Cardiac muscle cell (in vitro differentiated cells and primary cell): ENCODE measurements around the gene RHOT2. TPM values are rescaled to one million over a fixed set of nuclear protein-coding genes. Genes with fewer than 3 reads are reported as not detected.

ENCODE experiments used
- DNase-seq, 2 donors: peaks; one replicate each; pipeline versions ENCODE4 v3.0.0 to v3.0.0-alpha.2; 2010 to 2017; ENCODE audit warnings: low read depth in 1 of 2, low spot score in 1 of 2
- H3K27ac ChIP-seq: fragments of 200-600 bp; sonication (generic); 2 replicates; pipeline ENCODE4 v1.5.1; 2016
- H3K27me3 ChIP-seq: fragments of 200-600 bp; sonication (generic); 2 replicates; pipeline ENCODE4 v1.6.0; 2016; ENCODE audit warnings: control low read depth
- H3K36me3 ChIP-seq: fragments of 200-600 bp; sonication (generic); 2 replicates; pipeline ENCODE4 v1.5.1; 2016; ENCODE audit warnings: control low read depth
- H3K4me1 ChIP-seq: fragments of 200-600 bp; sonication (generic); 2 replicates; pipeline ENCODE4 v1.8.1; 2017; ENCODE audit warnings: low read depth, mild to moderate bottlenecking, mixed run types
- H3K4me3 ChIP-seq: fragments of 200-600 bp; sonication (generic); 2 replicates; pipeline ENCODE4 v1.5.1; 2016; ENCODE audit warnings: mild to moderate bottlenecking
- H3K9me3 ChIP-seq: fragments of 200-600 bp; sonication (generic); 2 replicates; pipeline ENCODE4 v1.5.1; 2017; ENCODE audit warnings: low read depth, mild to moderate bottlenecking, control low read depth
- polyA plus RNA-seq: library from polyadenylated mRNA; unstranded; fragments of >200 nt; fragmentation: Nextera tagmentation; extraction: Ambion mirVana; gene quantifications from 2 replicates; pipeline ENCODE4 v1.2.1, GENCODE V29; 2016
- total RNA-seq: library from RNA; depleted of rRNA; stranded (reverse); fragments of >200 nt; gene quantifications from 2 replicates; pipeline ENCODE4 v1.2.3, GENCODE V29; 2016
- TF ChIP-seq, protein P1 (sequence below): IDR thresholded peaks from 2 replicates; pipeline ENCODE4 v1.5.1; 2012; ENCODE audit warnings: low read depth, mild to moderate bottlenecking, low read length

Gene RHOT2
- total and polyA plus RNA-seq, 2 experiments from 2014 or later = 294 to 305 TPM

DNA sequence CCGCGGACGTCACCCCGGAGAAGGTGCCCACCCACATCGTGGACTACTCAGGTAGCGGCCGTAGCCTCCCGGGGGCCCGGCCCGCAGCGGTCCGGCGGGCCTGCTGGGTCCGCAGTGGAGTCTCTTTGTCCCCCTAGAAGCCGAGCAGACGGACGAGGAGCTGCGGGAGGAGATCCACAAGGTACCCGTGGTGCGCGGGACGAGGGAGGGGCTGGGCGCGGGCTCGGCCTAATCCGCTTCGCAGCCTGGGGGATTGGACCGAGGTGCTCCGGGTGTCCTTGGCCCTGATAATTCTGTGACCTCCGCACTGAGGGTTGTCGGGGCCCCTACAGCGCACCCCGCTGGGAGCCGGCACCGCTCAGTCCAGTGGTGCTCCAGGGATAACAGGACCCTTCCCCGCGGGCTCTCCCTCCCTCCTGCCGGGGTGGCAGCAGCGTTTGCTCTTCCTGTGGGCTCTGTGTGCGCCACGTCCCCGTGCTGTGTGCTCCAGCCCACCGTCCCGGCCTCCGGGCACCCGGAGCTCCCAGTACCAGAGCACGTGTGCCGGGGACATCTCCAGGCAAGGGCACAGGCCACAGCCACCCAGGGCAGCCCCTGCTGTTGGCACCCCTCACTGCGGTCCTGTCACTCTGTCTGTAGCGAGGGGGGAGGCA is 713 bp downstream of the RHOT2 start:
- Histone ChIP-seq H3K27me3 (no peaks in the 10 kb centered on the region), H3K4me3 (peak overlapping the region; percentile 85), H3K4me1 (no peaks in the 10 kb centered on the region), H3K36me3 (peaks cover 35% of the 10 kb centered on the region), H3K27ac (no peak overlapping the region), H3K9me3 (no peaks in the 10 kb centered on the region)
- TF ChIP-seq, protein P1, sequence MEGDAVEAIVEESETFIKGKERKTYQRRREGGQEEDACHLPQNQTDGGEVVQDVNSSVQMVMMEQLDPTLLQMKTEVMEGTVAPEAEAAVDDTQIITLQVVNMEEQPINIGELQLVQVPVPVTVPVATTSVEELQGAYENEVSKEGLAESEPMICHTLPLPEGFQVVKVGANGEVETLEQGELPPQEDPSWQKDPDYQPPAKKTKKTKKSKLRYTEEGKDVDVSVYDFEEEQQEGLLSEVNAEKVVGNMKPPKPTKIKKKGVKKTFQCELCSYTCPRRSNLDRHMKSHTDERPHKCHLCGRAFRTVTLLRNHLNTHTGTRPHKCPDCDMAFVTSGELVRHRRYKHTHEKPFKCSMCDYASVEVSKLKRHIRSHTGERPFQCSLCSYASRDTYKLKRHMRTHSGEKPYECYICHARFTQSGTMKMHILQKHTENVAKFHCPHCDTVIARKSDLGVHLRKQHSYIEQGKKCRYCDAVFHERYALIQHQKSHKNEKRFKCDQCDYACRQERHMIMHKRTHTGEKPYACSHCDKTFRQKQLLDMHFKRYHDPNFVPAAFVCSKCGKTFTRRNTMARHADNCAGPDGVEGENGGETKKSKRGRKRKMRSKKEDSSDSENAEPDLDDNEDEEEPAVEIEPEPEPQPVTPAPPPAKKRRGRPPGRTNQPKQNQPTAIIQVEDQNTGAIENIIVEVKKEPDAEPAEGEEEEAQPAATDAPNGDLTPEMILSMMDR = no peak
- DNase-seq = no peak

DNA sequence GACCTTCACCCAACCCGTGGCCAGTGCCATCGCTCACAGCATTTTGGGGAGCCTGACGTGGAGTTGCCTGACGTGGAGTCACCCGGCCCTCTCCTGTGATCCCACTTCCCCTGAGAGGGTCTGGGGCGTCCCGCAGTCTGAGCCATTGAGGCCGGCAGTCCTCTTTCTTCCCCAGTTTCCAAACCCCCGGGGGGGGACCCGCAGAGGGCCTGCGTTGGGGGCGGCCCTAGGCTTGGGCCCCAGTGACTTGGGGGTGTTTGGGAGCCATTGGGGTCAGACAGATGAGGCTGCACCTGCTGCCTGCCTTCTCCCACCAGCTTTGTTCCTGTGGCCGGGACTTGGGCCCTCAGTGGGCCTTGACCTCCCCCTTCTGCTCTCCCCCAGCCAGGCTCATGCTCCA is 1.7 kb downstream of the RHOT2 start:
- TF ChIP-seq, protein P1 = no peak
- DNase-seq = no peak
- peaks cover 35% of the 10 kb centered on the region for H3K36me3 ChIP-seq
- H3K4me1 ChIP-seq = peaks cover under 1% of the 10 kb centered on the region
- H3K27ac ChIP-seq = no peak overlapping the region
- H3K27me3 ChIP-seq = no peaks in the 10 kb centered on the region
- no peak overlapping the region for H3K4me3 ChIP-seq
- H3K9me3 ChIP-seq = no peaks in the 10 kb centered on the region

DNA sequence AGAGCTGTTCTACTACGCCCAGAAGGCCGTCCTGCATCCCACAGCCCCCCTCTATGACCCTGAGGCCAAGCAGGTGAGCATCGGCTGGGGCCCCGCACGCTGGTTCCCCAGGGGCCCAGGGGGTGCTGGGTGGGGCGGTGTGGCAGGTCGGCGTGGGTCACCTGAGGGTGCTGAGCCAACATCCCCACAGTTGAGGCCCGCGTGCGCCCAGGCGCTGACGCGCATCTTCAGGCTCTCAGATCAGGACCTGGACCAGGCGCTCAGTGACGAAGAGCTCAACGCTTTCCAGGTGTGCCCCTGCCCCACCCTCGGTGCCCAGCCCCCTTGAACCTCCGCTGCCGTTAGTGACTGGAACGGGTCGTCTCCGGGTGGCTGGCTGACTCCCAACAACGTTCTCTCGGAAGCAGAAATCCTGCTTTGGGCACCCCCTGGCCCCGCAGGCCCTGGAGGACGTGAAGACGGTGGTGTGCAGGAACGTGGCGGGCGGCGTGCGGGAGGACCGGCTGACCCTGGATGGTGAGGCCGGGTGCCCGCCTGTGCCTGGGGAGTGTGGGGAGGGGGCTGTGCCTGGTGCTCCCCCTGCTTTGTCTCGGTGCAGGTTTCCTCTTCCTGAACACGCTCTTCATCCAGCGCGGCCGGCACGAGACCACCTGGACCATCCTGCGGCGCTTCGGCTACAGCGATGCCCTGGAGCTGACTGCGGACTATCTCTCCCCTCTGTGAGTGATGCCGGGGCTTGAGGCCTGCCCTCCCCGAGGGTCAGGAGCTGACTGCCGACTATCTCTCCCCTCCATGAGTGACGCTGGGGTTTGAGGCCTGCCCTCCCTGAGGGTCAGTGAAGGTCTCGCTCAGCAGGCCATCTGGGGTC is 2.8 kb downstream of the RHOT2 start:
- Histone ChIP-seq H3K36me3 (peaks cover 35% of the 10 kb centered on the region), H3K9me3 (no peaks in the 10 kb centered on the region), H3K27ac (no peak overlapping the region), H3K4me1 (peaks cover 5% of the 10 kb centered on the region), H3K27me3 (no peaks in the 10 kb centered on the region), H3K4me3 (no peak overlapping the region)
- DNase-seq = no peak
- TF ChIP-seq, protein P1 = no peak

DNA sequence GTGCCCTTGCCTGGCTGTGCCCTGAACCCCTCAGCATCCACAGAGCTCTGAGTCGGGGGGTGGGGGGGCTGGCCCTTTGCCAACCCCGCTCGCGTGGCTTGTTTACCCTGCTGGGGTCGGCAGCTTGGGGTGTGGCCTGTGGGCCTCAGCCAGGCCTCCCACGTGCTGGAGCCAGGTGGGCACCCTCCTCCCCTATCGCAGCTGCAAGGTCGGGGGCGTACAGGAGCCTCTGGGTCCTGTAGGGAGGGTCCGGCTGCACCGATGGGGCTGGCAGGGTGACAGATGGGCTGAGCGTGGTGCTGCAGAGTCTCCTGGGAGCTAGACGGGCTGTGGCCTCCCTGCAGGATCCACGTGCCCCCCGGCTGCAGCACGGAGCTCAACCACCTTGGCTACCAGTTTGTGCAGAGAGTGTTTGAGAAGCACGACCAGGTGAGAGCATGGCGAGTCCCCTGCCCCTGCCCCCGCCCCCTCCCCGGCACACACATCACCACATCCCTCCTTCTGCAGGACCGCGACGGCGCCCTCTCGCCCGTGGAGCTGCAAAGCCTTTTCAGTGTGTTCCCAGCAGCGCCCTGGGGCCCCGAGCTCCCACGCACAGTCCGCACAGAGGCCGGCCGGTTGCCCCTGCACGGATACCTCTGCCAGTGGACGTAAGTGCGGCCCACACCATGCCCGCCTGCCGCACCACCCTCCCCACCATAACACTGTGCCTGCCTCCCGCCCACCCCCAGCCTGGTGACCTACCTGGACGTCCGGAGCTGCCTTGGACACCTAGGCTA is 3.6 kb downstream of the RHOT2 start:
- Histone ChIP-seq H3K4me3 (no peak overlapping the region), H3K9me3 (no peaks in the 10 kb centered on the region), H3K27me3 (no peaks in the 10 kb centered on the region), H3K4me1 (peaks cover 5% of the 10 kb centered on the region), H3K36me3 (peaks cover 35% of the 10 kb centered on the region), H3K27ac (no peak overlapping the region)
- TF ChIP-seq, protein P1 = no peak
- no peak for DNase-seq

DNA sequence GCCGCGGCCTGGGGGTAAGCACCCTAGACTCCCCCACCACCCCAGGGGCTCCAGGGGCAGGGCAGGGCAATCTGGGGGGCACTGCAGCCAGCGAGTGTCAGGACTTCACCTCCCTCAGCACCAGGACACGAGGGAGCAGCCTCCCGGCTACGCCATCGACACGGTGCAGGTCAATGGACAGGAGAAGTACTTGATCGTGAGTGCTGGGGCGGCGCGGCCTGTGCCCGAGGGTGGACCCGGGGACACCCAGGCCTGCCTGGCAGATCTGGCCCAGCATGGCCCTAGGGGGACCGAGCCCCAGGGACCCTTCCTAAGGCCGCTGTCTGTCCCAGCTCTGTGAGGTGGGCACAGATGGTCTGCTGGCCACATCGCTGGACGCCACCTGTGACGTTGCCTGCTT is 4.4 kb downstream of the RHOT2 start:
- Histone ChIP-seq H3K27me3 (no peaks in the 10 kb centered on the region), H3K4me3 (no peak overlapping the region), H3K27ac (no peak overlapping the region), H3K9me3 (no peaks in the 10 kb centered on the region), H3K36me3 (peaks cover 35% of the 10 kb centered on the region), H3K4me1 (peaks cover 5% of the 10 kb centered on the region)
- TF ChIP-seq, protein P1 = no peak
- no peak for DNase-seq
